Suprapubic skin (tissue), 4 donors: ENCODE data around the gene LEF1. TPM values are rescaled to one million over a fixed set of nuclear protein-coding genes. Genes with fewer than 3 reads are reported as not detected.

ENCODE experiments used
- DNase-seq, 2 donors: peaks; one replicate each; pipeline ENCODE4 v3.0.0-alpha.2; 2019; ENCODE audit warnings: low spot score in 2 of 2
- H3K27ac ChIP-seq: fragments of 200-600 bp; sonication (generic); one replicate; pipeline ENCODE4 v1.5.1; 2019
- H3K27me3 ChIP-seq: fragments of 200-600 bp; sonication (generic); one replicate; pipeline ENCODE4 v1.5.1; 2019
- H3K36me3 ChIP-seq: fragments of 200-600 bp; sonication (generic); one replicate; pipeline ENCODE4 v1.5.1; 2019
- H3K4me1 ChIP-seq: fragments of 200-600 bp; sonication (generic); one replicate; pipeline ENCODE4 v1.5.1; 2019
- H3K4me3 ChIP-seq: fragments of 200-600 bp; sonication (generic); one replicate; pipeline ENCODE4 v1.5.1; 2019; ENCODE audit warnings: mild to moderate bottlenecking
- H3K9me3 ChIP-seq: fragments of 200-600 bp; sonication (generic); one replicate; pipeline ENCODE4 v1.5.1; 2019
- EP300 ChIP-seq: sonication (generic); formaldehyde crosslinking; IDR thresholded peaks from one replicate; pipeline ENCODE4 v1.6.1; 2017; ENCODE audit warnings: antibody characterized with exemption
- POLR2A ChIP-seq, 2 donors: fragments of 450-650 bp; IDR thresholded peaks; one replicate each; pipeline ENCODE4 v1.6.1; 2017; ENCODE audit warnings: antibody characterized with exemption in 2 of 2, mild to moderate bottlenecking in 2 of 2, moderate library complexity in 2 of 2
- POLR2AphosphoS5 ChIP-seq, 3 donors: sonication (generic); formaldehyde crosslinking; IDR thresholded peaks; one replicate each; pipeline ENCODE4 v1.6.1; 2017; ENCODE audit warnings: antibody characterized with exemption in 3 of 3
- WGBS: methylation state at CpG from one replicate; pipeline ENCODE4 v1.1.5; 2018; 5-methylcytosine and 5-hydroxymethylcytosine counted together
- total RNA-seq, 4 donors: library from RNA; depleted of rRNA; stranded (reverse); fragments of >200 nt; gene quantifications; one replicate each; pipeline ENCODE4 v1.1.0, GENCODE V29; 2016
- TF ChIP-seq, protein P1 (sequence below), 2 donors: fragments of 200-600 bp in 1 of 2; fragments of 450-650 bp in 1 of 2; sonication (generic) in 1 of 2; IDR thresholded peaks; one replicate each; pipeline ENCODE4 v1.5.1; 2016 to 2019; ENCODE audit warnings: antibody characterized with exemption in 2 of 2, mild to moderate bottlenecking in 1 of 2, moderate library complexity in 1 of 2

Gene LEF1
- total RNA-seq, 4 donors from 2014 or later, result 7.2 to 23.4 (median 14.5) TPM

DNA sequence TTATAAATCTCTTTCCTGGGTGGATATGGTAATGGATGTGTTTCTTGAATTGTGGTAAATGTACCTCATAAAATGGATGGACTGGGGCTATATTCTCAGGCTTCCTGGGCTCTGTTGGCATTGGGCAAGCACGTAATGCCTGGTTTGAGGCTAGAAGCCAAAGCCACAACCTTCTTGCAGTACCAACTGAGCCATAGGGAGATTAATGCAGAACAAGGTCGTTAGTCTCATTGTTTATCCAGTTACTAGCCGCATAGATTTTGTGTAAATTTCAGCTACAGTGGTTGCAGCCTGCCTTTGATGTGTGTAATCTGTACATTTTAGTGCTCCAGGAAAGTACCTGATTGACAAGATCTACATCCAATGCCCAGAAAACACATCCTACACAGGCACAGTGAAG, 7.2 kb upstream of the LEF1 start:
- H3K27ac ChIP-seq, result no peak overlapping the region
- H3K27me3 ChIP-seq, result peaks cover 39% of the 10 kb centered on the region
- 75% methylated on average over 3 of the region's 3 CpGs for WGBS
- H3K9me3 ChIP-seq, result no peaks in the 10 kb centered on the region
- H3K4me1 ChIP-seq, result peaks cover 14% of the 10 kb centered on the region
- H3K4me3 ChIP-seq, result no peak overlapping the region
- TF ChIP-seq POLR2A (IDR thresholded peaks at IDR 0.05), result no peak
- TF ChIP-seq, protein P1, sequence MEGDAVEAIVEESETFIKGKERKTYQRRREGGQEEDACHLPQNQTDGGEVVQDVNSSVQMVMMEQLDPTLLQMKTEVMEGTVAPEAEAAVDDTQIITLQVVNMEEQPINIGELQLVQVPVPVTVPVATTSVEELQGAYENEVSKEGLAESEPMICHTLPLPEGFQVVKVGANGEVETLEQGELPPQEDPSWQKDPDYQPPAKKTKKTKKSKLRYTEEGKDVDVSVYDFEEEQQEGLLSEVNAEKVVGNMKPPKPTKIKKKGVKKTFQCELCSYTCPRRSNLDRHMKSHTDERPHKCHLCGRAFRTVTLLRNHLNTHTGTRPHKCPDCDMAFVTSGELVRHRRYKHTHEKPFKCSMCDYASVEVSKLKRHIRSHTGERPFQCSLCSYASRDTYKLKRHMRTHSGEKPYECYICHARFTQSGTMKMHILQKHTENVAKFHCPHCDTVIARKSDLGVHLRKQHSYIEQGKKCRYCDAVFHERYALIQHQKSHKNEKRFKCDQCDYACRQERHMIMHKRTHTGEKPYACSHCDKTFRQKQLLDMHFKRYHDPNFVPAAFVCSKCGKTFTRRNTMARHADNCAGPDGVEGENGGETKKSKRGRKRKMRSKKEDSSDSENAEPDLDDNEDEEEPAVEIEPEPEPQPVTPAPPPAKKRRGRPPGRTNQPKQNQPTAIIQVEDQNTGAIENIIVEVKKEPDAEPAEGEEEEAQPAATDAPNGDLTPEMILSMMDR (IDR thresholded peaks at IDR 0.05), result no peak
- TF ChIP-seq POLR2AphosphoS5 (IDR thresholded peaks at IDR 0.05), result no peak
- TF ChIP-seq EP300, result no peak
- no peaks in the 10 kb centered on the region for H3K36me3 ChIP-seq
- no peak for DNase-seq

- Histone ChIP-seq H3K4me3 (no peak overlapping the region), H3K4me1 (peaks cover 14% of the 10 kb centered on the region), H3K27me3 (peaks cover 45% of the 10 kb centered on the region), H3K36me3 (no peaks in the 10 kb centered on the region), H3K9me3 (no peaks in the 10 kb centered on the region), H3K27ac (no peak overlapping the region)
- TF ChIP-seq, protein P1 (IDR thresholded peaks at IDR 0.05), result no peak
- TF ChIP-seq POLR2A (IDR thresholded peaks at IDR 0.05), result no peak
- TF ChIP-seq POLR2AphosphoS5 (IDR thresholded peaks at IDR 0.05), result no peak
- no peak for TF ChIP-seq EP300
- no peak for DNase-seq
Measured at GRCh38 chr4:108174856-108175255, 6.1 kb upstream of the LEF1 start.

- 65% methylated on average over 11 of the region's 11 CpGs for WGBS
- DNase-seq, result no peak
- Histone ChIP-seq H3K4me1 (peaks cover 21% of the 10 kb centered on the region), H3K9me3 (no peaks in the 10 kb centered on the region), H3K27me3 (peaks cover 54% of the 10 kb centered on the region), H3K36me3 (no peaks in the 10 kb centered on the region), H3K4me3 (peak overlapping the region; percentile 65), H3K27ac (no peak overlapping the region)
- TF ChIP-seq, protein P1 (IDR thresholded peaks at IDR 0.05), result no peak
- TF ChIP-seq POLR2AphosphoS5 (IDR thresholded peaks at IDR 0.05) (no peak), POLR2A (IDR thresholded peaks at IDR 0.05) (no peak), EP300 (no peak)
Measured at GRCh38 chr4:108173599-108174057, 4.9 kb upstream of the LEF1 start.

DNA sequence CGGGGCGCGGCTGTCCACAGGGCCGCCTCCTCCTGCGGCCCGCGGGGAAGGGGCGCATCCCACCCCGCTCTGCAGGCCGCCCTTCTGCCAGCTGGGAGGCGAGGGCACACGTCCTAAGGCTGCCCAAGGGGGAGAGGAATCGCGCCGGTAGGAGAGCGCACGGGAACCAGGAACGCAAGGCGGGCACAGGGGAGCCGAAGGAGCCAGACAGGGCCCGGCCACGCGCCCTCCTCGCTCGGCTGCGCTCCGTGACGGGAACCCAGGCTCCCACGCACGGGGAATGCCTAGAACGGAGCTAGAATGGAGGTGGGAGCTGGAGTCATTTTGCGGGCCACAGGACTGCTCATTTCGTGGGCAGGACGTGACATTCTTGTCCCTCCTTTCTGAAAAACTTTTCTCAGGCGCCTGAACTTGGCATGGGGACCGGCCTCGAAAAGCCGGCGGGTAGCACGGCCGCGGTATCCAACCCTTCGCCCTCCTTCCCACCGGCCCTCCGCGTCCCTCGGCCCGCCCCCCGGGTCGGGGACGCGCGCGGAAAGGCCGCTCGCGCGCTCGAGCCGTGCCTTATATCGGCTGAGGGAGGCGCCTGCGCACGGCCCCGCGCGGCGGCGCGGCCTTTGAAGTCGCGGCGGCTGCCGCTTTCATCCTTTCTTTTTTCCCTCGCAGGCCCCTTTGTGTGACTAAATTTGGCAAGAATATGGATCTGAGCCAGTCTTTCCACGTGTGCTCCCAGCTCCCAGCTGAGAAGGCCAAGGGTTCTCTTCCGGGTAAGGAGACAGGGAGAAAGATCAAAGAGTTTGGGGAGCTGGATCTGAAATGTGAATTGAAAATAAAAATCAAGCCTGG, 4.2 kb upstream of the LEF1 start:
- Histone ChIP-seq H3K4me3 (peak overlapping the region; percentile 65), H3K27ac (peak overlapping the region; percentile 78), H3K4me1 (peaks cover 24% of the 10 kb centered on the region), H3K27me3 (peaks cover 59% of the 10 kb centered on the region), H3K36me3 (no peaks in the 10 kb centered on the region), H3K9me3 (no peaks in the 10 kb centered on the region)
- 0% methylated on average over 23 of the region's 77 CpGs for WGBS
- TF ChIP-seq EP300 (no peak), POLR2AphosphoS5 (IDR thresholded peaks at IDR 0.05) (no peak), POLR2A (IDR thresholded peaks at IDR 0.05) (no peak)
- TF ChIP-seq, protein P1 (IDR thresholded peaks at IDR 0.05), result no peak
- DNase-seq, result no peak

- TF ChIP-seq EP300 (no peak), POLR2AphosphoS5 (IDR thresholded peaks at IDR 0.05) (no peak), POLR2A (IDR thresholded peaks at IDR 0.05) (no peak)
- TF ChIP-seq, protein P1 (IDR thresholded peaks at IDR 0.05), result peak in 1 of 2 donors; percentile 10
- peaks cover 29% of the 10 kb centered on the region for H3K4me1 ChIP-seq
- H3K4me3 ChIP-seq, result peak overlapping the region; percentile 65
- DNase-seq, result no peak
- no peaks in the 10 kb centered on the region for H3K36me3 ChIP-seq
- H3K27me3 ChIP-seq, result peaks cover 66% of the 10 kb centered on the region
- no peaks in the 10 kb centered on the region for H3K9me3 ChIP-seq
- H3K27ac ChIP-seq, result peak overlapping the region; percentile 78
- WGBS, result 6% methylated on average over 34 of the region's 43 CpGs
Measured at GRCh38 chr4:108172231-108172752, 3.6 kb upstream of the LEF1 start.
